HUDEP-2 (cell line): ENCODE data around the gene SNRNP48.
A peak's percentile ranks its signal among the peaks of the same experiment; 100 is the strongest.

Experiments
- DNase-seq, 76 experiments: peaks; one replicate each; lab custom pipeline; 2025; ENCODE audit not compliant: unreplicated experiment in 76 of 76; lab: John Stamatoyannopoulos, UW

SNRNP48 gene

DNA sequence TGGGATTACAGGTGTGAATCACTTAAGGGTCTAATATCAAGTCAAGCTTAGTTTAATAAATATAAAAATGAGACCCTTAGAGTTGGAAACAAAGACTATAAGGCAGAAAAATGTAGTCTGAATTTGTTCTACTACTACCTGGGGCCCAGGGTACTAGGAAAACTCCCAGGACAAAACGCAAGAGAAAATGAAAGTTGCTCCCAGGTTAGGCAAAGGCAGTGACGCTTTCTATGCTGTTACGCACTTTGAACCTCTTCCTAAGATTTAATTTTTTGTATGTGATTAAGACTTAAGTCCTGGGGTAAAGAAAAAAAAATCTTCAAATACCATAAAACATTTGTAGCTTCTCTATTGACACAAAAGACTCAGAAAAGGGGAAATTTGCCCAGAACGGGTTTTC lies 31.2 kb upstream of the SNRNP48 start:
- no peak for DNase-seq

DNA sequence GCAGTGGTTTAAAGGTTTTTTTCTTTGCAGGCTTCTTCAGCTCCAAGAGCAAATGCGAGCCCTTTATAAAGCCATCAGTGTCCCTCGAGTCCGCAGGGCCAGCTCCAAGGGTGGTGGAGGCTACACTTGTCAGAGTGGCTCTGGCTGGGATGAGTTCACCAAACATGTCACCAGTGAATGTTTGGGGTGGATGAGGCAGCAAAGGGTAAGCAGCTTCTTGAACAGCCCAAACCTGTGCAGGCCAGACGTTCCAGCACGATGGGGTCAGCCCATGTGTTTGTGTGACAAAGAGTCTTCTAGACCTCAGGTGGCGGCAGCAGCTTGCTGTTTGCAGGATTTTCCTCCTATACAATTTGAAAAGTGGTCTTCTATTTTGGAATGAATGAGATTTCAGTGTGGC lies 30.8 kb upstream of the SNRNP48 start:
- DNase-seq, result no peak

DNA sequence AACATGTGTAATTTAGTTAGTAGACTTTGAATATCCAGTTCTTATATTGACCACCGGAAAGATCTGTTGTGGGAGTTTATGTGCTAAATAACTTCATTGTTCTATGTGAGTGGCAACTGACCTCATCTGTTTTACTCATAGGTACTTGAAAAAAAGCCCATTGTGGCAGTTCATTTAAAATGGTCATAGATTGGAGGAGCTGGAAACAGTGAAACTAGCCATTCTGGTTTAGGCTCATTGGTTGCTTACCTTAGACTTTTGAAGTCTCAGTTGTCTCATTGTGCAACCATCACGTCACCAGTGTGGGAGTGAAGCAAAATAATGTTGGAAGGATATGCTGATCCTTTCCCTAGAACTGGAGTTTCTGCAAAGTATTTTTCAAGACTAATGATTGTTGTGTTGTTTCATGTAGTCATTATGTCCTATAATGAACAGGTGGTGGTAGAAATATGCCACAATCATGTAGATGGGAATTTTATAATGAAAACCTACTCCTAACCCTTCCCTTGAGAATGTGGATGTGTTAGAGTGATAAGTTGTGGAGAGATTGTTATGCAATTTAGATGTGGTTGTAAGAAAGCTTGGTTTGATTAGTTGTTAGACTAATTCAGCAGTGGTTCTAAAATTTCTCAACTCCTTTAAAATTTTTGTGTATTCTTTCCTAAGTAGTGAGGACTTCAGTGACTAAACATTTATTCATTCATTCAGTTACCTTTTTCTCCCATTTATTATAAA lies 30.2 kb upstream of the SNRNP48 start:
- DNase-seq, result no peak

DNA sequence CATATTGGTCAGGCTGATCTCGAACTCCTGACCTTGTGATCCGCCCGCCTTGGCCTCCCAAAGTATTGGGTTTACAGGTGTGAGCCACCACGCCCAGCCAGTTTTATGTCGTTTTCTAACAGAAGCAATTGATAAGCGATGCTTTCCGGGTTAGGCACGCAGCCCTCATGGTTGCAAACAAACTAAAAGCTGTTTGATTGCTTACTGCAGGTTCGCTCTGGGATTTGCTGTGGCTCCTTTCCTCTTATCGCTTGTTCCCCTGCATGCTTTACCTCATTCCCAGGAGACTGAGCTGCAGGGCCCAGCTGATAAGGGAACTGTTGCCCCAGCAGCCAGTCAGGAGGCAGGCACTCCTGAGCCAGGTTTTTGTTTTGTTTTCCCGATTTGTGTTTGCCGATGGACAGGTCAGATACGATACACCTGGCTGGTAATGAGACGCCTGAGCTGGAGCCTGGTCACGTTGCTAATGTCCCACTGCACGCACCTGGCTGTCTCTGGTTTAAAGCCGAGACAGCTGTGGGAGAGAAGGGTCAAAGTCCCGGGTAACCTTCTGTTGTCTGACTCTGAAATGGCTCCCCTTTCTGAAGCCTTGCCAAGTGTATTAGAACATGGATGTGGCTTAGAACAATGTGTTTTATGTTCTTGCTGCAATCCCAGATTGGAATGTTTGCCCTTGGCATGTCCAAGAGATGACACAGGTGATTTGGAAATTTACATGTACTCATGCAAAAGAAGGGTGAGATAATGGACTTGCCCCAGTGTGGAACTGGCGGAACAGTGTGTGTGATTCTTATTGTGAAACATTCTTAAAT lies 28.6 kb upstream of the SNRNP48 start:
- no peak for DNase-seq

DNA sequence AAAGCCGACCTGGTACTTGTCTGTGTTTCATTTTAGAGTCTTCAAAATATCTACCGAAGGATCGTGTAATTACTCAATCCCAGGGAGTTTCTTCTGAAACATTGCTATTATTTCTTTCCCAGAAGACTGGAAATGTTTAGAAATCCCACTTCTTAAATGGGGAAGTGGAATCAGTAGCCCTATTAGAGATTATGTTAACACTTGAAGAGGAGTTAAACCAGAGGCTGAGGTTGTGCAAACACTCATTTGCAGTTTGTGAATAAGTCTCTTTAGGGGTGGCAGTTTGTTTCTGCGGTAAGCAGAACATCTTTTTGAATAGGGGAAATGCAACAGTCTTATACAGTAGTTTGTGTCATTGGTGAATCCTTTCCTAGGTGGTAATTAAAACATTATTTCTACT lies 27.2 kb upstream of the SNRNP48 start:
- DNase-seq, result no peak

DNA sequence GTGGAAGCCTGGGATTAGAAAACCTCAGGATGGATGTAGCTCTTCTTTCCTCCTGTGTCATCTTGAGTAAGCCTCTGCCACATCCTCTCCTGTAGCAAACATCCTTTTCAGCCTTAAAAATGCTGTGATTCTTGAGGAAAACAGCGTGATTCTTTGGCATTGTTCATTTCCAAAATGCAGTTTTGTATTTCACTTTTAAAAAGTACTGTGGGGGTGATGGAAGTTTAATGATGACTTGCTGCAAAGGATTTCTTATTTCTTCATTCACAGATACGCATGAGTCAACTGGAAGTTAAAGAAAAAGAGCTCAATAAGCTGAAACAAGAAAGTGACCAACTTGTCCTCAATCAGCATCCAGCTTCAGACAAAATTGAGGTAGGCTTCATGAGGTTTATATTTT lies 23.9 kb upstream of the SNRNP48 start:
- no peak for DNase-seq

DNA sequence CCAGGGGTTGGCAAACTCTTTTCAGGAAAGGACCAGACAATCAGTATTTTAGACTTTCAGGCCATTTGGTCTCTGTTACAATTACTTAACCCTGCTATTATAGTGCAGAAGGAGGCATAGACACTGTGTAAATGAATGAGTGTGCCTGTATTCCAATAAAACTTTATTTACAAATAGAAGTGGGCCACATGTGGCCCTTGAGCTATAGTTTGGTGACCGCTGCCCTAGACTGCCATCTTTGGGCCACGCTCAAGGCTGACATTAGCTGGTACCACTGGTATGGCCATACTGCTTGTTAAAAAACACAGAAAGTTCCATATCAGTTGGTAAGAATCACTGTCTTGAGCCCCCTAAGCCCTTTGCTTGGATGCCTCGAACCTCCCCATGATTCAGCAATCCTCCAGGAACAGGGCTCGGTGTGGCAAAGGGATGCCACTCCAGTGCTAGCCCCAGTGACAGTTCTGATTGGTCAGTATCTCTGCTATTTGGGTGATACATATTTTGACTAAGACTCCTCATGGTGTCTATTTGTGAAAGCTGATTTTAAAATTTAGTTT lies 23.3 kb upstream of the SNRNP48 start:
- DNase-seq, result peak in 5 of 76 experiments; percentile 7 to 26 (median 21)

DNA sequence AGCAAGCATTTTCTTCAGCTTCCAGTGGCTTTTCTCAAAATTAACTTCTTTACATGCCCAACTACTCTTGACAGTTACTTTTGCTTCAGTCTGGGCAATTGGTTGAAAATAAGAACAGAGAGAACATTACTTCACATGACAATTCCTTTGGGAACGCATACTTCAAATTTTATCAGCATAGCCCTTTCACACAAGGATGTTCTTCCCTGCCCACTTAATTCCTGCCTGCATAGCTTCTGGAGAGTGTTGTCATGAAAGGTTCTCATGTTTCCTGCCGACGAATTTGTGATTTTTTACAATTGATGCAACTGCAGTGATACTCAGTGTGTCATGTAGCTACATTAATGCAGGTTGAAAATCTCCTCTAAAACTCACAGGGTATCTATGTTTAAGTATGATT lies 22.0 kb upstream of the SNRNP48 start:
- DNase-seq, result no peak

DNA sequence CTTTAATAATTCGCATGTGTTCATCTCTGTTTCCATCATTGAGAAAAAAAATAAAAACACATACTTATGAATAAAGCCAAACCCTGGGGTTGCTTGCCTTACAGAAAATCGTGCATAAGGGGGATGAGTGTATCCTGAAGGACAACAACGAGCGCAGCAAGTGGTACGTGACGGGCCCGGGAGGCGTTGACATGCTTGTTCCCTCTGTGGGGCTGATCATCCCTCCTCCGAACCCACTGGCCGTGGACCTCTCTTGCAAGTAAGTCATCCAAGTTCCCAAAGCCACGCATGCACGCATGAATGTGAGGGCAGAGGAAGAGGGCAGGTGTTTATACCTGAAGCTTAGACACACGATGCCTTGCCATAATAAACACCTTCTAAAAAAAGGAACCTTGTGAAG lies 20.9 kb upstream of the SNRNP48 start:
- no peak for DNase-seq

DNA sequence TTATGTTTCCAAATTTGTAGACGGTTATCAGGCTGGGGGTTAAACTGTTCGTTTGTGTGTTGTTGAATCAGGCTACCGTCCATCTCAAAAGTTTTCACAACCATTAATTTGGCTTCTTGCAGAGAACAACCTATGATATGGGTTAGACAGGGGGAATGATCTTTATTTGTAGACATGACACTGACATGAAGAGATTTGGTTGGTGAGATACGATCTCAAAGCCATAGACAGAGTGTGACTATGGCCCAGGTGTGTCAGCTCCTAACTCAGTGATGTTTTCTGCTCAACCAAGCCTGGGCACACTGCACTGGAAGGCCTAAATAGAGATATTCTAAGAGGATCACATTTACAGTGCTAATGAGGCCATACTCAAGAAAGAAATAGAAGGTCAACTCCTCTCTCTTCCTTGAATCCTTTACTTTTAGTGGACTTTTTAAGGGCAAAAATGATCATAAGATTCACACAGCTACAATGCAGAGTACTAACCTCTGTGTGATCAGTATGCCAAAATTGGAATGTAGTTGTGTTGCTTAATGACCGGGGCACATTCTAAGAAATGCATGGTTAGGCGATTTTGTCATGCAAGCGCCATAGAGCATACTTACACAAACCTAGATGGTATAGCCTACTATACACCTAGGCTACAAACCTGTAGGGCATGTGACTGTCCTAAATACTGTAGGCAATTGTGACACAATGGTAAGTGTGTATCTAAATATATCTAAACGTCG lies 17.6 kb upstream of the SNRNP48 start:
- DNase-seq, result no peak

DNA sequence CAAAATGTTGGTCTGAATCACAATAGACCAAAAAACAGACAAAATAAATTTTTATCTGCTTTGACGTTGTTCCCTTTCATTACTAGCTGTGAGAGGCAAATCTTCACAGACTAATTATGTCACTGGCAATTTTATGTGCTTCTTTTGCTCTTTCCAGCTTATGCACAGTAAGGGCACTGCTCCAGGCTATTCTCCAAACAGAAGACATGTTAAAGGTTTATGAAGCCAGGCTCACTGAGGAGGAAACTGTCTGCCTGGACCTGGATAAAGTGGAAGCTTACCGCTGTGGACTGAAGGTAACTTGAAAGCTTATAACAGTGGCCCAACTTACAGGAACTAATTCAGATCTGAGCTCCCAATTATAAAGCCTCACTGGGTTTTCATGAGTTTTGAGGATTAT lies 15.5 kb upstream of the SNRNP48 start:
- no peak for DNase-seq

DNA sequence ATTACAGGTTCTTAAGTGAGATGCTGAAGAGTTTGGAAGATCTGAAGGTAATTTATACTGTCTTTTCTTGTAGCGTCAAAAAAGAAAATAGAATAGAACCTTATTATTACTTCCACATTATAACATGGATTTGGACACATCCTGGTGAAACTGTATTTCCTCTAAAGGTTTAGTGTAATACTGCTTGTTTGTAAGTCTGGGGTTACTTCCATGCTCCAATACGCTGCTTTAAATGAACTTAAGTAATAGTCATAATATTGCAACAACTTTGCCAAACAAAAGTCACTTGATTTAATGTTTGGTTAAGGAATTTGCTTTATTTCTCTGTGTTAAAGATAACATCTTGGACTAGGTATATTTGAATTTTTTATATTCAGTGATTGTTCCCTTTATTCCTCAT lies 11.5 kb upstream of the SNRNP48 start:
- no peak for DNase-seq

DNA sequence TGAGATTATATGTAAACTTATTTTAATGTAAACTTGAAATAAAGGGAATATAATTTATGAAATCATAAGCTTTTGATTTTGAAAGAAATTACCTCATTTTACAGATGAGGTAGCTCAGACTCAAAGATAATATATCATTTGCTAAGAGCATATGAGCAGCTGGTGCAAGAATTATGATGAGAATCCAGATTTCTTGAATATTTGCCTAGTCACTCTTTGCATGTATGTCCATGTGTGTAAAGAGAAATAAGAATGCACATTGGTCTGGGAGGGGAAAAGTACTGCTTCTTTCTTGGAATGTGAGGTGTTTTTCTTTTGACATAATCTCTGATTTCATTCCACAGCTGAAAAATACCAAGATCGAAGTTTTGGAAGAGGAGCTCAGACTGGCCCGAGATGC lies 11.1 kb upstream of the SNRNP48 start:
- no peak for DNase-seq

DNA sequence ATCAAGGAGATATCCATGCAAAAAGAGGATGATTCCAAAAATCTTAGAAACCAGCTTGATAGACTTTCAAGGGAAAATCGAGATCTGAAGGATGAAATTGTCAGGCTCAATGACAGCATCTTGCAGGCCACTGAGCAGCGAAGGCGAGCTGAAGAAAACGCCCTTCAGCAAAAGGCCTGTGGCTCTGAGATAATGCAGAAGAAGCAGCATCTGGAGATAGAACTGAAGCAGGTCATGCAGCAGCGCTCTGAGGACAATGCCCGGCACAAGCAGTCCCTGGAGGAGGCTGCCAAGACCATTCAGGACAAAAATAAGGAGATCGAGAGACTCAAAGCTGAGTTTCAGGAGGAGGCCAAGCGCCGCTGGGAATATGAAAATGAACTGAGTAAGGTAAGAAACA lies 10.1 kb upstream of the SNRNP48 start:
- DNase-seq, result peak in 58 of 76 experiments; percentile 4 to 87 (median 46)

DNA sequence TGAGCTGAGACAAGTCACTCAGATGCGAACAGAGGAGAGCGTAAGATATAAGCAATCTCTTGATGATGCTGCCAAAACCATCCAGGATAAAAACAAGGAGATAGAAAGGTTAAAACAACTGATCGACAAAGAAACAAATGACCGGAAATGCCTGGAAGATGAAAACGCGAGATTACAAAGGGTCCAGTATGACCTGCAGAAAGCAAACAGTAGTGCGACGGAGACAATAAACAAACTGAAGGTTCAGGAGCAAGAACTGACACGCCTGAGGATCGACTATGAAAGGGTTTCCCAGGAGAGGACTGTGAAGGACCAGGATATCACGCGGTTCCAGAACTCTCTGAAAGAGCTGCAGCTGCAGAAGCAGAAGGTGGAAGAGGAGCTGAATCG lies 9.5 kb upstream of the SNRNP48 start:
- DNase-seq, result no peak

DNA sequence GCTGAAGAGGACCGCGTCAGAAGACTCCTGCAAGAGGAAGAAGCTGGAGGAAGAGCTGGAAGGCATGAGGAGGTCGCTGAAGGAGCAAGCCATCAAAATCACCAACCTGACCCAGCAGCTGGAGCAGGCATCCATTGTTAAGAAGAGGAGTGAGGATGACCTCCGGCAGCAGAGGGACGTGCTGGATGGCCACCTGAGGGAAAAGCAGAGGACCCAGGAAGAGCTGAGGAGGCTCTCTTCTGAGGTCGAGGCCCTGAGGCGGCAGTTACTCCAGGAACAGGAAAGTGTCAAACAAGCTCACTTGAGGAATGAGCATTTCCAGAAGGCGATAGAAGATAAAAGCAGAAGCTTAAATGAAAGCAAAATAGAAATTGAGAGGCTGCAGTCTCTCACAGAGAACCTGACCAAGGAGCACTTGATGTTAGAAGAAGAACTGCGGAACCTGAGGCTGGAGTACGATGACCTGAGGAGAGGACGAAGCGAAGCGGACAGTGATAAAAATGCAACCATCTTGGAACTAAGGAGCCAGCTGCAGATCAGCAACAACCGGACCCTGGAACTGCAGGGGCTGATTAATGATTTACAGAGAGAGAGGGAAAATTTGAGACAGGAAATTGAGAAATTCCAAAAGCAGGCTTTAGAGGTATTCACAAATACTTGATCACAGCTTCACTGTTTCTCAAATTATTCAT lies 8.9 kb upstream of the SNRNP48 start:
- no peak for DNase-seq

DNA sequence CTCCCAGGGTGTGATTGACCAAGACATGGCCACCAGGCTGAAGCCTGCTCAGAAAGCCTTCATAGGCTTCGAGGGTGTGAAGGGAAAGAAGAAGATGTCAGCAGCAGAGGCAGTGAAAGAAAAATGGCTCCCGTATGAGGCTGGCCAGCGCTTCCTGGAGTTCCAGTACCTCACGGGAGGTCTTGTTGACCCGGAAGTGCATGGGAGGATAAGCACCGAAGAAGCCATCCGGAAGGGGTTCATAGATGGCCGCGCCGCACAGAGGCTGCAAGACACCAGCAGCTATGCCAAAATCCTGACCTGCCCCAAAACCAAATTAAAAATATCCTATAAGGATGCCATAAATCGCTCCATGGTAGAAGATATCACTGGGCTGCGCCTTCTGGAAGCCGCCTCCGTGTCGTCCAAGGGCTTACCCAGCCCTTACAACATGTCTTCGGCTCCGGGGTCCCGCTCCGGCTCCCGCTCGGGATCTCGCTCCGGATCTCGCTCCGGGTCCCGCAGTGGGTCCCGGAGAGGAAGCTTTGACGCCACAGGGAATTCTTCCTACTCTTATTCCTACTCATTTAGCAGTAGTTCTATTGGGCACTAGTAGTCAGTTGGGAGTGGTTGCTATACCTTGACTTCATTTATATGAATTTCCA lies 4.6 kb upstream of the SNRNP48 start:
- DNase-seq, result no peak

DNA sequence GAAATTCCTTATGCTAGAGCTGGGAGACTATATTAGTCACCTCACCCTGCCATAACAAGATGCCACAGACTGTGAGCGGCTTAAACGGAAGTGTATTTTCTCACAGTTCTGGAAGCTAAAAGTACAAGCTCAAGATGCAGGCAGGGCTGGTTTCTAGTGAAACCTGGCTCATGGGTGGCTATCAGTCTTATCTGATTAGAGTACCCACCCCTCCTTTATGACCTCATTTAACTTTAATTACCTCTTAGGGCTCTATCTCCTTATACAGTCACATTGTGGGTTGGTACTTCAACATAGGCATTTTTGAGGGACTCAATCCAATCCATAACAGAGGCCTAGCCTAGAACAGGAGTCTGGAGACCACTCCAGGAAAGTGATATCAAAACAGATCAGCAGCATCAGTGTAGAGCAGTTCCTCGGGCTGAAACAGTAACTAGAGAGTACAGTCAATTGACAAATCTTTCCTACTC lies 2.3 kb upstream of the SNRNP48 start:
- DNase-seq, result peak in 3 of 76 experiments; percentile 6 to 27 (median 24)

DNA sequence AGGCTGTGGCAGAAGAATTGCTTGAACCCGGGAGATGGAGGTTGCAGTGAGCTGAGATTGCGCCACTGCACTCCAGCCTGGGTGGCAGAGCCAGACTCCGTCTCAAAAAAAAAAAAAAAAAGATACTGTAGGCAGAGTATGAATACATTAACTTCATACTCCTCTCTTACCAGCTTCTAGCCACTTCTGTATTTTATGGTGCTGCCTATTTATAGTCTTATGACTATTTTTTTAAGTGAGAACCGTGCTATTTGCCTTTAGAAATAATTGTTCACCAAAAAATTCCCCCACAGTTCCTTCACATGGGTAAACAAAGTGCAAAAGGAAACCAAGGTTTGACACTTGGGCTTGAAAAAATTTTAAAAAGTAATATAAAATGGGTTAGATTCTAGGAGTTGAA lies 1.5 kb upstream of the SNRNP48 start:
- DNase-seq, result no peak

DNA sequence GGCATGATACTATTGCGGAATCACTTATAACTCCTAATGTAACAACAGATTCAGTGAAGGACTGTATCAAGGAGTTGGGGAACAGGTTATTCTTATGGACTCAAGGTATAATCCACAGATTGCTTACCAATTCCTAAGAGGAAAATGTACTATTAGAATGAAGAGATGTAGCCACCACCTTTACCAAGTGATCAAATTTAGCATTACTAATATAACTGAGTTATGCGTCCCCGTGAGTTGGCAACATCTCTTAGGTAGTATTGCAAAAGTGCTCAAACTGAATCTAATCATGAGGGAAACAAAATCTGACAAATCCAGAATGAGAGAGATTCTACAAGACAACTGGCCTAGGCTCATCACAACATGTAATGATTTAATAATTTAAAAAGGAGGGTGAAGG lies 777 bp upstream of the SNRNP48 start:
- no peak for DNase-seq
